DND-41 (cell line): ENCODE data around the gene LY9.

Experiments used
- EZH2 ChIP-seq: IDR thresholded peaks from 3 replicates; pipeline ENCODE4 v1.6.1; 2012; ENCODE audit warnings: borderline replicate concordance, low read depth, mild to moderate bottlenecking, moderate library complexity, low read length, inconsistent platforms; ENCODE audit not compliant: severe bottlenecking
- TF ChIP-seq, protein P1 (sequence below): IDR thresholded peaks from 2 replicates; pipeline ENCODE4 v1.5.1; 2012; ENCODE audit warnings: borderline replicate concordance, low read length, moderate library complexity, mild to moderate bottlenecking; ENCODE audit not compliant: poor library complexity, severe bottlenecking; ENCODE audit errors: extremely low read depth

DNA sequence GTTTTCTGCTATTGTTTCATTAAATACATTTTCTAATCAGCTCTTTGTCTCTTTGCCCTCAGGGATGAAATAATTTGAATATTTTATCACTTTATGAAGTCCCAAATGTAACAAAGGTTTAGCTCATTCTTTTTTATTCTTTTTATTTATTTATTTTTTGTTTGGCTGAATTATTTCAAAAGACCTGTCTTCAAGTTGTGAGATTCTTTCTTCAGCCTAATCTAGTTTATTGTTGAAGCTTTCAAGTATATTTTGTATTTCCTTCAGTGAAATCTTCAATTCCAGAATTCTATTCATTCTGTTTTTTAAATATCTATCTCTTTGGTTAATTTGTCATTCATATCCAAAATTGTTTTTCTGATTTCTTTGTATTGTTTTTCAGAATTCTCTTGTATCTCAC is 10.8 kb downstream of the LY9 start:
- TF ChIP-seq, protein P1, sequence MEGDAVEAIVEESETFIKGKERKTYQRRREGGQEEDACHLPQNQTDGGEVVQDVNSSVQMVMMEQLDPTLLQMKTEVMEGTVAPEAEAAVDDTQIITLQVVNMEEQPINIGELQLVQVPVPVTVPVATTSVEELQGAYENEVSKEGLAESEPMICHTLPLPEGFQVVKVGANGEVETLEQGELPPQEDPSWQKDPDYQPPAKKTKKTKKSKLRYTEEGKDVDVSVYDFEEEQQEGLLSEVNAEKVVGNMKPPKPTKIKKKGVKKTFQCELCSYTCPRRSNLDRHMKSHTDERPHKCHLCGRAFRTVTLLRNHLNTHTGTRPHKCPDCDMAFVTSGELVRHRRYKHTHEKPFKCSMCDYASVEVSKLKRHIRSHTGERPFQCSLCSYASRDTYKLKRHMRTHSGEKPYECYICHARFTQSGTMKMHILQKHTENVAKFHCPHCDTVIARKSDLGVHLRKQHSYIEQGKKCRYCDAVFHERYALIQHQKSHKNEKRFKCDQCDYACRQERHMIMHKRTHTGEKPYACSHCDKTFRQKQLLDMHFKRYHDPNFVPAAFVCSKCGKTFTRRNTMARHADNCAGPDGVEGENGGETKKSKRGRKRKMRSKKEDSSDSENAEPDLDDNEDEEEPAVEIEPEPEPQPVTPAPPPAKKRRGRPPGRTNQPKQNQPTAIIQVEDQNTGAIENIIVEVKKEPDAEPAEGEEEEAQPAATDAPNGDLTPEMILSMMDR = no peak
- no peak for TF ChIP-seq EZH2
